OCI-LY3 (cell line): Measurements from ENCODE around the gene NCDN.

Experiments
- CTCF ChIP-seq: fragments of 200-600, 300-600 bp; sonication (generic); IDR thresholded peaks from 2 replicates; pipeline ENCODE4 v1.5.1; 2014; ENCODE audit warnings: antibody characterized with exemption, low read length, low read depth
- EZH2phosphoT487 ChIP-seq: fragments of 200-600 bp; shearing (Covaris generic); IDR thresholded peaks from 2 replicates; pipeline ENCODE4 v1.6.1; 2018; ENCODE audit warnings: antibody characterized with exemption, mixed run types, low read depth

GRCh38 chr1:35571263-35571662, 13.7 kb downstream of the NCDN start:
- TF ChIP-seq CTCF (no peak), EZH2phosphoT487 (no peak)
